ENCODE measurements around the gene DGKH. TPM values are rescaled to one million over a fixed set of nuclear protein-coding genes. Genes with fewer than 3 reads are reported as not detected.

The DGKH gene
- total RNA-seq, 1 donor from 2014 or later: 12.1 TPM

- H2AFZ ChIP-seq (replicated peaks): no peak overlapping the region
- no peak overlapping the region for H3K4me3 ChIP-seq
- peaks cover 2% of the 10 kb centered on the region for H3K36me3 Mint-ChIP-seq
- DNase-seq (ENCODE audit: low spot score): no peak
- no peaks in the 10 kb centered on the region for H4K20me1 ChIP-seq (ENCODE audit: low read depth)
- no peaks in the 10 kb centered on the region for H3K27me3 Mint-ChIP-seq (ENCODE audit: insufficient read depth, low read depth)
- H3K27ac ChIP-seq: no peak overlapping the region
- no peaks in the 10 kb centered on the region for H3K9me3 Mint-ChIP-seq
- H3K4me1 Mint-ChIP-seq: no peaks in the 10 kb centered on the region
- H3K79me2 ChIP-seq (ENCODE audit: low read depth): no peaks in the 10 kb centered on the region
- H3K4me2 ChIP-seq: no peak overlapping the region
- H3F3A ChIP-seq (ENCODE audit: low read depth): no peaks in the 10 kb centered on the region
- no peaks in the 10 kb centered on the region for H3K9me3 ChIP-seq (ENCODE audit: low read depth)
- no peaks in the 10 kb centered on the region for H3K36me3 ChIP-seq
- no peak overlapping the region for H3K4me3 Mint-ChIP-seq
- TF ChIP-seq EZH2phosphoT487 (IDR thresholded peaks at IDR 0.05) (no peak), CTCF (IDR thresholded peaks at IDR 0.05) (no peak), EZH2 (IDR thresholded peaks at IDR 0.05) (no peak)
- H3K9ac ChIP-seq: no peak overlapping the region
- no peaks in the 10 kb centered on the region for H3K4me1 ChIP-seq
- no peak overlapping the region for H3K27ac Mint-ChIP-seq
- H3K27me3 ChIP-seq: no peaks in the 10 kb centered on the region
These were observed 23.4 kb downstream of the DGKH start for GRCh38 chr13:42071672-42072419.

GRCh38 chr13:42073683-42074082, 25.2 kb downstream of the DGKH start:
- no peaks in the 10 kb centered on the region for H3K4me1 ChIP-seq
- no peak overlapping the region for H3K4me3 ChIP-seq
- H3K79me2 ChIP-seq (ENCODE audit: low read depth): no peaks in the 10 kb centered on the region
- H3K9me3 Mint-ChIP-seq: no peaks in the 10 kb centered on the region
- no peaks in the 10 kb centered on the region for H4K20me1 ChIP-seq (ENCODE audit: low read depth)
- no peak overlapping the region for H3K27ac Mint-ChIP-seq
- no peak for TF ChIP-seq CTCF (IDR thresholded peaks at IDR 0.05)
- TF ChIP-seq EZH2phosphoT487 (IDR thresholded peaks at IDR 0.05): no peak
- TF ChIP-seq EZH2 (IDR thresholded peaks at IDR 0.05): no peak
- H2AFZ ChIP-seq (replicated peaks): no peak overlapping the region
- no peaks in the 10 kb centered on the region for H3K27me3 ChIP-seq
- DNase-seq (ENCODE audit: low spot score): no peak
- H3K4me2 ChIP-seq: no peak overlapping the region
- H3K4me3 Mint-ChIP-seq: no peak overlapping the region
- H3K36me3 ChIP-seq: no peaks in the 10 kb centered on the region
- peaks cover 2% of the 10 kb centered on the region for H3K36me3 Mint-ChIP-seq
- H3F3A ChIP-seq (ENCODE audit: low read depth): no peaks in the 10 kb centered on the region
- H3K9ac ChIP-seq: no peak overlapping the region
- H3K4me1 Mint-ChIP-seq: no peaks in the 10 kb centered on the region
- H3K27me3 Mint-ChIP-seq (ENCODE audit: insufficient read depth, low read depth): no peaks in the 10 kb centered on the region
- no peak overlapping the region for H3K27ac ChIP-seq
- no peaks in the 10 kb centered on the region for H3K9me3 ChIP-seq (ENCODE audit: low read depth)

GRCh38 chr13:42075517-42075916, 27.1 kb downstream of the DGKH start:
- Histone ChIP-seq H3F3A (ENCODE audit: low read depth) (no peaks in the 10 kb centered on the region), H3K27ac (no peak overlapping the region), H3K4me3 (no peak overlapping the region), H4K20me1 (ENCODE audit: low read depth) (no peaks in the 10 kb centered on the region), H3K9ac (no peak overlapping the region), H3K4me1 (no peaks in the 10 kb centered on the region), H3K4me2 (no peak overlapping the region), H3K36me3 (no peaks in the 10 kb centered on the region), H3K27me3 (no peaks in the 10 kb centered on the region), H3K79me2 (ENCODE audit: low read depth) (no peaks in the 10 kb centered on the region), H2AFZ (replicated peaks) (no peak overlapping the region), H3K9me3 (ENCODE audit: low read depth) (no peaks in the 10 kb centered on the region)
- H3K27me3 Mint-ChIP-seq (ENCODE audit: insufficient read depth, low read depth): no peaks in the 10 kb centered on the region
- H3K4me1 Mint-ChIP-seq: no peaks in the 10 kb centered on the region
- H3K36me3 Mint-ChIP-seq: peaks cover 2% of the 10 kb centered on the region
- H3K4me3 Mint-ChIP-seq: no peak overlapping the region
- H3K27ac Mint-ChIP-seq: no peak overlapping the region
- TF ChIP-seq EZH2phosphoT487 (IDR thresholded peaks at IDR 0.05) (no peak), CTCF (IDR thresholded peaks at IDR 0.05) (no peak), EZH2 (IDR thresholded peaks at IDR 0.05) (no peak)
- H3K9me3 Mint-ChIP-seq: no peaks in the 10 kb centered on the region
- DNase-seq (ENCODE audit: low spot score): no peak
